PC-9 (cell line): ENCODE data around the gene INPP5A.

ENCODE experiments used
- CTCF ChIP-seq: fragments of 200-600 bp; sonication (generic); conservative IDR thresholded peaks from 2 replicates; pipeline ENCODE4 v1.6.1; 2017; ENCODE audit warnings: mixed run types, antibody characterized with exemption, mild to moderate bottlenecking, moderate library complexity
- EZH2 ChIP-seq: fragments of 200-600 bp; sonication (generic); IDR thresholded peaks from 2 replicates; pipeline ENCODE4 v1.8.0; 2017; ENCODE audit warnings: antibody characterized with exemption, low read depth

GRCh38 chr10:132582137-132582536, 44.5 kb downstream of the INPP5A start:
- TF ChIP-seq CTCF (no peak), EZH2 (no peak)
